ENCODE results near the gene HECW1.

HECW1 gene

GRCh38 chr7:43449577-43449976, 337.1 kb downstream of the HECW1 start (continued):
- no peak for TF ChIP-seq ZNF148 (tag by site-specific recombination; IDR thresholded peaks at IDR 0.05; ENCODE audit: borderline replicate concordance)
- no peak for TF ChIP-seq ZBTB48 (tag by site-specific recombination; IDR thresholded peaks at IDR 0.05)
- TF ChIP-seq ZNF558 (tag by site-specific recombination; IDR thresholded peaks at IDR 0.05) = no peak
- no peak for TF ChIP-seq ZNF18 (tag by site-specific recombination; IDR thresholded peaks at IDR 0.05)
- no peak for TF ChIP-seq ZNF610 (tag by site-specific recombination; IDR thresholded peaks at IDR 0.05; ENCODE audit: borderline replicate concordance)
- no peak for TF ChIP-seq ZNF843 (tag by site-specific recombination; IDR thresholded peaks at IDR 0.05)
- no peak for TF ChIP-seq ZNF155 (tag by site-specific recombination; IDR thresholded peaks at IDR 0.05)

- ChIA-PET CTCF (interaction anchor here (0.9 to 1.2 kb wide), 2 partner anchors 10 to 388 kb away, joined by 3 to 4 read pairs; no protein-coding TSS in a partner anchor), POLR2A (no interaction called here)
Observed at GRCh38 chr7:43450894-43451293, 338.4 kb downstream of the HECW1 start.

More at GRCh38 chr7:43450894-43451293, 338.4 kb downstream of the HECW1 start:
- no peaks in the 10 kb centered on the region for H3K9me3 ChIP-seq (ENCODE audit: control insufficient read depth, insufficient read depth, low read depth, low read length)
- no peak overlapping the region for H3K4me3 ChIP-seq (ENCODE audit: low read depth, low read length)
- no peak for TF ChIP-seq ZEB2 (tag by site-specific recombination; IDR thresholded peaks at IDR 0.05)
- TF ChIP-seq ZNF518A (tag by site-specific recombination; conservative IDR thresholded peaks at IDR 0.05; ENCODE audit: low read depth) = no peak
- TF ChIP-seq IKZF3 (tag by site-specific recombination; IDR thresholded peaks at IDR 0.05) = no peak
- no peak for TF ChIP-seq ZNF449 (tag by site-specific recombination; IDR thresholded peaks at IDR 0.05)
- TF ChIP-seq ZBTB17 (tag by site-specific recombination; IDR thresholded peaks at IDR 0.05) = no peak
- TF ChIP-seq ZNF366 (tag by site-specific recombination; conservative IDR thresholded peaks at IDR 0.05) = no peak
- no peaks in the 10 kb centered on the region for H3K4me1 ChIP-seq (ENCODE audit: control insufficient read depth, insufficient read depth, low read length)
- no peak overlapping the region for H3K27ac ChIP-seq (ENCODE audit: extremely low read depth, low read depth, low read length)
- no peaks in the 10 kb centered on the region for H3K36me3 ChIP-seq (ENCODE audit: control insufficient read depth in 2 of 2, insufficient read depth in 1 of 2, low read length in 2 of 2)
